CD4-positive, alpha-beta T cell treated with Interleukin-10 for 1 hour (primary cell): ENCODE data around the gene SLC25A47.
A peak's percentile ranks its signal among the peaks of the same experiment; 100 is the strongest.
"Not testable (repeated sequence)": the region's sequence is repeated elsewhere in the genome, so short reads cannot be mapped to it uniquely, and the experiment has no call there.

Source experiments
- DNase-seq: peaks from one replicate; pipeline ENCODE4 v3.0.0-alpha.2; 2020

The SLC25A47 gene

DNA sequence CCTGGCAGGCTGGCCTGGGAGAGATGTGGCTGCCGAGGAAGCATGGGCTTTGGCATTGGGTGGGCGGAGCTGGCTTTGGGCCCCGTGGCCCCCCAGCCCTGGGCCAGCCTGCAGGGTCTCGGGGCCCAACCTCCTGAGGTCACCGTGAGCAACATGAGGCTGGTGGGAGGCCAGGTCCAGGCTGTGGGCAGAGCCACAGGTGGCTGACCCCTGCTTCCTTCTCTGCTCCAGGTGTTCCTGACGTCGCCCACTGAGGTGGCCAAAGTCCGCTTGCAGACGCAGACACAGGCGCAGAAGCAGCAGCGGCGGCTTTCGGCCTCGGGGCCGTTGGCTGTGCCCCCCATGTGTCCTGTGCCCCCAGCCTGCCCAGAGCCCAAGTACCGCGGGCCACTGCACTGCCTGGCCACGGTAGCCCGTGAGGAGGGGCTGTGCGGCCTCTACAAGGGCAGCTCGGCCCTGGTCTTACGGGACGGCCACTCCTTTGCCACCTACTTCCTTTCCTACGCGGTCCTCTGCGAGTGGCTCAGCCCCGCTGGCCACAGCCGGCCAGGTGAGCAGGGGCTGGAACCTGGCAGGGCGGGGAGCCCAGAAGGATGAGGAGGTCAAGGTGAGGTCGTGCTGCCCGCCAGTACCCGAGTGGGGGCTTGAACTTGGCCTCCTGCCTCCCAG is 5.5 kb downstream of the SLC25A47 start:
- no peak for DNase-seq

DNA sequence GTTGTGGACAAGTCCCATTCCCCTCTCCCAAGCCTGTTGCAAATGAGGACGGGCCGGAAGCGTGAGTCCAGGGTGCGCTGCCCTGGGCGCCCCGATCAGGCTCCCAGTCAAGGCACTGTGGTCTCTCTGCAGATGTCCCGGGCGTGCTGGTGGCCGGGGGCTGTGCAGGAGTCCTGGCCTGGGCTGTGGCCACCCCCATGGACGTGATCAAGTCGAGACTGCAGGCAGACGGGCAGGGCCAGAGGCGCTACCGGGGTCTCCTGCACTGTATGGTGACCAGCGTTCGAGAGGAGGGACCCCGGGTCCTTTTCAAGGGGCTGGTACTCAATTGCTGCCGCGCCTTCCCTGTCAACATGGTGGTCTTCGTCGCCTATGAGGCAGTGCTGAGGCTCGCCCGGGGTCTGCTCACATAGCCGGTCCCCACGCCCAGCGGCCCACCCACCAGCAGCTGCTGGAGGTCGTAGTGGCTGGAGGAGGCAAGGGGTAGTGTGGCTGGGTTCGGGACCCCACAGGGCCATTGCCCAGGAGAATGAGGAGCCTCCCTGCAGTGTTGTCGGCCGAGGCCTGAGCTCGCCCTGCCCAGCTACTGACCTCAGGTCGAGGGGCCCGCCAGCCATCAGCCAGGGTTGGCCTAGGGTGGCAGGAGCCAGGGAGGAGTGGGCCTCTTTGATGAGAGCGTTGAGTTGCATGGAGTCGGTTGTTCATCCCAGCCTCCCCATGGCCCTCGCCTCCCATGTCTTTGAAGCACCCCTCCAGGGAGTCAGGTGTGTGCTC is 6.3 kb downstream of the SLC25A47 start:
- DNase-seq: no peak

DNA sequence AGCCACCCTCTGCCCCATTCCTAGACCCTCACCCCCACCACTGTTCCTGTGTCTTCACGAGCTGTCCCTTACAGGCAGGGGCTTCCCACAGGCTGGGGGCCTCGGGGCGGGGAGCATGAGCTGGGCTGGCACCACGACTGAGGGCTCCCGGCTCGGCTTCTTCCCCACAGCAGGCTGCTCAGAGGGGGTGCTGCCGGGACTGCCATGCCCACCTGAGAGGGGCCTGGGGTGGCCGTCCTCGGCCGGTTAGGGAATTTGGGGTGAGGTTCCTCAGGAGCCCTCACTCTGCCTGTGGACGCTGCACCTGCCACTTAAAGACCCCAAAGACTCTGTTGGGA is 6.8 kb downstream of the SLC25A47 start:
- no peak for DNase-seq

DNA sequence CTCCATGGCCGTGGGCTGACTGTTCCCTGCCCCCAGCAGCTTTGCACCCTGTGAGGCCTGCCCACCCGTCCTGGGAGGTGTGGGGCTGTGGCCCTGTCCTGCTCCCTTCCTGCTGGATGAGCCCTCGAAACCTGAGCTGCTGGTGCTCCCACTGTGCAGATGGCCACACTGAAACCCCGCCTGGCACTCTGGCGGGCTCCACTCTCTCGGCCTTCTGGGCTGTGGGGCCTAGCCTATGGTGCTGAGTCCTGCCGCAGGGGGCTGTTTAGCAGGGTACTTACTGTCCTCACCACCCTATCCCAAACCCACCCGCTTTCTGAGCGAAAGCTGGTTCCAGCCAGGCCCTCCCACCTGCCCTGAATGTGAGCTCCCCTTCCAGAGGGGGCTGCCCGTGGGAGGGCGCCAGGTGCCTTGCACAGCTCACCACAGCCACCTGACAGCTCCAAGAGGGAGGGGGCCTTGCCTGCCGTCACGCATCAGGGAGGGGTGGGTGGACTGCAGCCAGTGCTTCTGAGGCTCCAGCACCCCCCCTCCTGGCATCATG is 7.3 kb downstream of the SLC25A47 start:
- no peak for DNase-seq

DNA sequence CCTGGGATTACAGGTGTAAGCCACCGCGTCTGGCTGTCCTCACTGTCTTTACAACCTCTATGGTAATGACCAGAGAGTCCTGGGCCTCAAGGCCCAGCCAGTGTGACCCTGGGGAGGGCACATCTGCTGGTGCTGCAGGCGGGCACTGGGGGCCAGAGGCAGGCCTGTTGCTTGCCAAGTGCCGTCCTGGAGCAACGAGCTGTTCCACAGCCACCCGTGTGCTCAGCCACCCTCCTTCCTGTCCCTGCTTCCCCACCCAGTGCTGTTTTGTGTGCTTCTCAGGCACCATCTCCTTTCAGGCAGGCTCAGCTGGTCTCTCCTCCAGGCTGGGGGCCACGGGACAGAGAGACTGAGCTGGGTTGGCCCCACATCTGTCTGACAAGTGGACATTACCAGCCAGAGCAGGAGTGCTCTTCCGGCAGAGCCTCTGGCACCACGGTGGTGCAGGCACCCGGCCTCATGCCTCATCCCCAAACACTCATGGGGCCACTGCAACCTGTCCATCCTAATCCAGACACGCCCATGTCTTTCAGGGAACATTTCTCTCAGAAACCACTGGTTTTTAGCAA is 9.0 kb downstream of the SLC25A47 start:
- no peak for DNase-seq

DNA sequence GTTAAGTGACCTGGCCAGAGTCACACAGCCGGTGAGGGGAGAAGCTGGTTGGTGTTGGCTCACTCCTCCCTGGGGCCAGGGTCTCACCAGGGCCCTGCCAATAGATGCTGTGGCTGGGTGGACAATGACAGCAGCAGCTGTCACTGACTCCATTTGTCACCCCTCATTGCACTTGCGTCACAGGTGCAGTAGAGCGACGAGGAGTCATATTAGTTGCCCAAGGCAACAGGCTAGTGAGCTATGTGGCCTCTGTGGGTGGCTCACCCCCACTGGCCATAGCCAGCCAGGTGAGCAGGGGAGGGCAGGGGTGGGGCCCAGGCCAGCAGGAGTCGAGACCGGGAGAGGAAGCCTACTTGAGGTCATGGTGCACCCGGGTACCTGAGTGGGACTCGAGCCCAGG is 9.7 kb downstream of the SLC25A47 start:
- DNase-seq: no peak

- DNase-seq: no peak
These were observed 10.2 kb downstream of the SLC25A47 start for GRCh38 chr14:100333311-100333710.

GRCh38 chr14:100333827-100334226 is 10.7 kb downstream of the SLC25A47 start:
- DNase-seq: no peak

- no peak for DNase-seq
These were observed 11.8 kb downstream of the SLC25A47 start for GRCh38 chr14:100334904-100335303.

GRCh38 chr14:100336618-100337530 is 13.7 kb downstream of the SLC25A47 start:
- DNase-seq: no peak

- no peak for DNase-seq
These were observed 16.8 kb downstream of the SLC25A47 start for GRCh38 chr14:100339766-100340422.

DNA sequence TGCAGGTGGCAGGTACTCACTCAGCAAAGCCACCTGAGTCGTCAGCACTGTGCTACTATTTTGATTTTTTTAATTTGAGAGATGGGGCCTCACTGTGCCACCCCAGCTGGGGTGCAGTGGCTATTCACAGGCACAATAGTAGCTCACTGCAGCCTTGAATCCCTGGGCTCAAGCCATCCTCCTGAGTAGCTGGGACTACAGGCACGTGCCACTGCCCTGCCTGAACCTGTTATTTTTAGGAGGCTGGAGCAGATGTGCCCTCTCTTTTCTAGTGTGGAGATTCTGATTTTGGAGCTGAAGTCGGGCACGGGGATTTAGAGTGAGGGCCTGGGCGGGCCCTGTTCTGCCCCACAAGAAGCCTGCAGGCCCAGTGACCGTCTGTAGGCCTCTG is 17.3 kb downstream of the SLC25A47 start:
- DNase-seq: no peak

DNA sequence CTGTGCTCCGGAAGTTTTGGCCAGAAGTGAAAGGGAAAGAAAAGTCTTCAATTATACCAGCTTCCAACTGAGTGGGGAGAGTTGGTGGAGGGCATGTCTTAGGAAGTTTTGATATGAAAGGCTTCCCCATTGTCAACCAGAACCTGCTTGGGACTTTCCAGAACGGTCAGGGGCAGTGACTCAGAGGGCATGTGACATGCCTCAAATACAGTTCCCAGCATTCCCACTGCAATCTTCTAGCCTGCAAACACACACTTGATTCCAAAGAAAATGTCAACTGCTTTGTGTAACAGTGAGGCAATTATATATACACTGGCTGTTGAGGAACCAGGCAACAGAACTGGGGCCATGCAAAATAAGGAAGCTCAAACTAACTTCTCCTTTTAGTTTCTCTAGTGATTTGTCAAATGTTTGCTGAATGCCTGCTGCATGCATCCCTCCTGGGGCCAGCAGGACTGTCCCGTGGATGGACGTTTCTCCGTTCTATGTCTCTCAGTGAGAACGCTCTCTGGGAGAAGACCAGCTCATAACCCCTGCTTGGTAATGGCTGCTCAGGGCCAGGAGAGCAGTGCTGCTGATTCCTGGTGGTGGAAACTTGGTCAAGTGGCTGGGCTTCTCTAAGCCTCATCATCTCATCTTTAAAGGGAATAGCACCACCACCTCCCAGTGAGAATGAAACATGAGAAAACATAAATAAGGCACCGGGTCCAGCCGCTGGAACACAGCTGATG is 18.3 kb downstream of the SLC25A47 start:
- DNase-seq: peak; percentile 27

- DNase-seq: no peak
These were observed 19.1 kb downstream of the SLC25A47 start for GRCh38 chr14:100342195-100342594.

DNA sequence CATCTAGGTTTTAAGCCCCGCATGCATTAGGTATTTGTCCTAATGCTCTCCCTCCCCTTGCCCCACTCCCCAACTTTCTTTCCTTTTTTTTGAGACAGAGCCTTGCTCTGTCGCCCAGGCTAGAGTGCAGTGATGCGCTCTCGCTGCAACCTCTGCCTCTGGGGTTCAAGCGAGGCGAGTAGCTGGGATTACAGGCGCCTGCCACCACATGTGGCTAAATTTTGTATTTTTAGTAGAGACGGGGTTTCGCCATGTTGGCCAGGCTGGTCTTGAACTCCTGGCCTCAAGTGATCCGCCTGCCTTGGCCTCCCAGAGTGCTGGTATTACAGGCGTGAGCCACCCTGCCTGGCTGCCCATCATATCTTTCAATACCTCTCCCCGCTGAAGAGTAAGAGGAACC is 19.7 kb downstream of the SLC25A47 start:
- DNase-seq: not testable (repeated sequence)

GRCh38 chr14:100344657-100345056 is 21.5 kb downstream of the SLC25A47 start:
- not testable (repeated sequence) for DNase-seq

DNA sequence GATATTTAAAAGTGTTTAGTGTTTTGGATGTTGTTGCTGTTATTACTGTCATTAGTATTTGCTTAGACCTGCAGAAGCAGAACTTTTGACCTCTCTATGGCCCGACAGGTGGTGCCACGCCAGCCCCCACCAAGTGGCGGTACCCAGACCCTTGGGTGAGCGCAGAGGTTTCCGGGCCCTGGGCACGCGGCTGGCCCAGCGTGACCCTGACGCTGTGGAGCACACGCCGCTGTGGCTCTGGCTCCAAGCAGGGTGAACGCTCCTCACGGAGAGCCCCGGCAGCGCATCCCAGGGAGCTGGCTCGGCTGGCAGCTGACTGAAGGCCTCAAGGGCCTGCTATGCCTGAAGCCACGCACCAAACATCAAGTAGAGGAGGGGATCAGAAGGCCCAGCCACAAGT is 22.6 kb downstream of the SLC25A47 start:
- no peak for DNase-seq

- no peak for DNase-seq
These were observed 23.4 kb downstream of the SLC25A47 start for GRCh38 chr14:100346306-100347091.

- DNase-seq: no peak
These were observed 25.2 kb downstream of the SLC25A47 start for GRCh38 chr14:100348253-100348729.

DNA sequence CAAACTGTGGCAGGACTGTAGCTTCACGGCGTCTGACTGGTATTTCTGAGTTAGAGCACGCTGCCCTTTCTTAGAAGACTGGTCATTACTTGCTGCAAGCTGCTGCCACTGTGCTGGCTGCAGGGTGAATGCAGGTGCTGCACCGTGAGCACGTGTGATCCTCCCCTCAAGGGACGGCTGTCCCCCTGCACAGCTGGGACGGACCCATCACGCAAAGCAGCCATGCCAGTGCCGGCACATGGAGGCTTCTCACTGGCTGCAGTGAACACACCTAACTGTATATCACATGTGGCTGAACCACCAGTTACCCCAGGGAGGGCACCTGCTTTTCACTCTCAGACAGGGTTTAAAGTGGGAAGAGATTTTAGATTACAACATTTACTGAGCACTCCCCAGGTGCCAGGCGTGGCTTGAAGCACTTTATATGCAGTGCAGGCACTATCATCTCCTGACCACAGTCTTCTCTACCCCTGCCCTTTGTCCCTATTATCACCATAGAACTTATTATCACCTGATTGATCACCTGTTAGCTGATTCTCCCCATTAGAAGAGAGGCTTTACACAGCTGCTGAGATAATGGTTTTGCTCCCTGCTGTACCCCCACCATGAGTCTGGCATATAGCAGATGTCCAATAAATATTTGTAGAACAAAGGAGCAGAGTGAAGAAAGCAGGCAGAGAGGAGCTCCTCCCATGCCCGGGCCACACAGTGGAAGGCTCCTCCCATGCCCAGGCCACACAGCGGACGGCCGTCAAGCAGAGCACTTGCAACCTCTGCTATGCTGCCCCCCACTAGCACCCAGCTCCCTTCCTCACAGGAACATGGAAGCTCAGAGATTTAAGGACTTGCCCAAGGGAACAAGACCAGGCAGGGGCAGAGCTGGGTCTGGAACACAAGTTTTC is 25.9 kb downstream of the SLC25A47 start:
- no peak for DNase-seq
